Mesothelial cell of epicardium (in vitro differentiated cells): ENCODE results near the gene KLLN. TPM values are rescaled to one million over a fixed set of nuclear protein-coding genes. Genes with fewer than 3 reads are reported as not detected.
"Not testable (repeated sequence)": the region's sequence is repeated elsewhere in the genome, so short reads cannot be mapped to it uniquely, and the experiment has no call there.

Experiments used
- DNase-seq, 2 experiments: peaks; one replicate each; pipeline ENCODE4 v3.0.0; 2021; ENCODE audit warnings: low spot score in 2 of 2; ENCODE audit not compliant: unreplicated experiment in 2 of 2
- H3K27ac Mint-ChIP-seq: 2 replicates; pipeline ENCODE4 v1.8.0; 2021; ENCODE audit warnings: mixed read lengths
- H3K27me3 Mint-ChIP-seq: 2 replicates; pipeline ENCODE4 v1.8.0; 2021; ENCODE audit warnings: low read depth, mixed read lengths
- H3K36me3 Mint-ChIP-seq: 2 replicates; pipeline ENCODE4 v1.8.0; 2021; ENCODE audit warnings: mixed read lengths
- H3K4me1 Mint-ChIP-seq: 2 replicates; pipeline ENCODE4 v1.8.0; 2021; ENCODE audit warnings: mixed read lengths
- H3K4me3 Mint-ChIP-seq: 2 replicates; pipeline ENCODE4 v1.8.0; 2021; ENCODE audit warnings: mild to moderate bottlenecking, moderate library complexity, mixed read lengths
- H3K9me3 Mint-ChIP-seq: 2 replicates; pipeline ENCODE4 v1.8.0; 2021; ENCODE audit warnings: mixed read lengths
- total RNA-seq: library from RNA; stranded (reverse); gene quantifications from 3 replicates; pipeline ENCODE4 v1.2.1, GENCODE V29; 2021
- TF ChIP-seq, protein P1 (sequence below): fragments of 200-600 bp; sonication (generic); IDR thresholded peaks from one replicate; pipeline ENCODE4 v1.5.0; 2021; ENCODE audit warnings: antibody characterized with exemption; ENCODE audit not compliant: unreplicated experiment

KLLN gene, protein sequence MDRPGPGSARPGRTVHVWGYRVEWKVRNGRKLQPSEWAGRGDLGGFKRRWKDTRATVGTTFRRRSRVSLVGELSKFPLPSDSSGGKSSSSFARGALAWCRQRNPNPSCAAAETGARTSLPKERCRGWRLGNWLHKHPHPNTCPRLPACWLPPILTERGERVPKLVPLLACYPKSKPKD
- 1.1 to 1.2 TPM (median 1.2 TPM) in 3 replicates for total RNA-seq

DNA sequence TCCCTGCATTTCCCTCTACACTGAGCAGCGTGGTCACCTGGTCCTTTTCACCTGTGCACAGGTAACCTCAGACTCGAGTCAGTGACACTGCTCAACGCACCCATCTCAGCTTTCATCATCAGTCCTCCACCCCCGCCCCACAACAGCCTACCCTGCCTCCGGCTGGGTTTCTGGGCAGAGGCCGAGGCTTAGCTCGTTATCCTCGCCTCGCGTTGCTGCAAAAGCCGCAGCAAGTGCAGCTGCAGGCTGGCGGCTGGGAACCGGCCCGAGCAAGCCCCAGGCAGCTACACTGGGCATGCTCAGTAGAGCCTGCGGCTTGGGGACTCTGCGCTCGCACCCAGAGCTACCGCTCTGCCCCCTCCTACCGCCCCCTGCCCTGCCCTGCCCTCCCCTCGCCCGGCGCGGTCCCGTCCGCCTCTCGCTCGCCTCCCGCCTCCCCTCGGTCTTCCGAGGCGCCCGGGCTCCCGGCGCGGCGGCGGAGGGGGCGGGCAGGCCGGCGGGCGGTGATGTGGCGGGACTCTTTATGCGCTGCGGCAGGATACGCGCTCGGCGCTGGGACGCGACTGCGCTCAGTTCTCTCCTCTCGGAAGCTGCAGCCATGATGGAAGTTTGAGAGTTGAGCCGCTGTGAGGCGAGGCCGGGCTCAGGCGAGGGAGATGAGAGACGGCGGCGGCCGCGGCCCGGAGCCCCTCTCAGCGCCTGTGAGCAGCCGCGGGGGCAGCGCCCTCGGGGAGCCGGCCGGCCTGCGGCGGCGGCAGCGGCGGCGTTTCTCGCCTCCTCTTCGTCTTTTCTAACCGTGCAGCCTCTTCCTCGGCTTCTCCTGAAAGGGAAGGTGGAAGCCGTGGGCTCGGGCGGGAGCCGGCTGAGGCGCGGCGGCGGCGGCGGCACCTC lies at the start of gene KLLN, which contains the start of gene PTEN:
Gene KLLN, minus strand, starts transcription at position 481 of the 891 bp plus-strand sequence. CDS start 1,046 bp downstream, outside the sequence.
Gene PTEN, plus strand, starts transcription at position 573 of the 891 bp plus-strand sequence. CDS start 845 bp downstream, outside the sequence.
- peaks cover 39% of the 10 kb centered on the region for H3K4me1 Mint-ChIP-seq
- DNase-seq: peak; percentile 80 to 91
- H3K36me3 Mint-ChIP-seq: no peaks in the 10 kb centered on the region
- peak within 1 kb of the TSS; percentile 91 for H3K4me3 Mint-ChIP-seq
- no peaks in the 10 kb centered on the region for H3K9me3 Mint-ChIP-seq
- peak within 1 kb of the TSS; percentile 96 for H3K27ac Mint-ChIP-seq
- no peaks in the 10 kb centered on the region for H3K27me3 Mint-ChIP-seq
- TF ChIP-seq, protein P1, sequence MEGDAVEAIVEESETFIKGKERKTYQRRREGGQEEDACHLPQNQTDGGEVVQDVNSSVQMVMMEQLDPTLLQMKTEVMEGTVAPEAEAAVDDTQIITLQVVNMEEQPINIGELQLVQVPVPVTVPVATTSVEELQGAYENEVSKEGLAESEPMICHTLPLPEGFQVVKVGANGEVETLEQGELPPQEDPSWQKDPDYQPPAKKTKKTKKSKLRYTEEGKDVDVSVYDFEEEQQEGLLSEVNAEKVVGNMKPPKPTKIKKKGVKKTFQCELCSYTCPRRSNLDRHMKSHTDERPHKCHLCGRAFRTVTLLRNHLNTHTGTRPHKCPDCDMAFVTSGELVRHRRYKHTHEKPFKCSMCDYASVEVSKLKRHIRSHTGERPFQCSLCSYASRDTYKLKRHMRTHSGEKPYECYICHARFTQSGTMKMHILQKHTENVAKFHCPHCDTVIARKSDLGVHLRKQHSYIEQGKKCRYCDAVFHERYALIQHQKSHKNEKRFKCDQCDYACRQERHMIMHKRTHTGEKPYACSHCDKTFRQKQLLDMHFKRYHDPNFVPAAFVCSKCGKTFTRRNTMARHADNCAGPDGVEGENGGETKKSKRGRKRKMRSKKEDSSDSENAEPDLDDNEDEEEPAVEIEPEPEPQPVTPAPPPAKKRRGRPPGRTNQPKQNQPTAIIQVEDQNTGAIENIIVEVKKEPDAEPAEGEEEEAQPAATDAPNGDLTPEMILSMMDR: no peak

DNA sequence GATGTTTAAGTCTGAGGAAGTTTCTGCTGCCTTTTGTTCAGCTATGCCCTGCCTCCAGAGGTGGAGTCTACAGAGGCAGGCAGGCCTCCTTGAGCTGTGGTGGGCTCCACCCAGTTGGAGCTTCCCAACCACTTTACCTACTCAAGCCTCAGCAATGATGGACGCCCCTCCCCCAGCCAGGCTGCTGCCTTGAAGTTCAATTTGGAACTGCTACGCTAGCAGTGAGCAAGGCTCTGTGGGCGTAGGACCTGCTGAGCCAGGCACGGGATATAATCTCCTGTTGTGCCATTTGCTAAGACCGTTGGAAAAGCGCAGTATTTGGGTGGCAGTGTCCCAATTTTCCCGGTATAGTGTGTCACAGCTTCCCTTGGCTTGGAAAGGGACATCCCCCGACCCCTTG lies 40.1 kb upstream of the KLLN start:
- not testable (repeated sequence) for H3K4me1 Mint-ChIP-seq, H3K27ac Mint-ChIP-seq, H3K27me3 Mint-ChIP-seq, DNase-seq, H3K4me3 Mint-ChIP-seq
- H3K9me3 Mint-ChIP-seq: peaks cover 46% of the 10 kb centered on the region
- peaks cover 83% of the 10 kb centered on the region for H3K36me3 Mint-ChIP-seq

DNA sequence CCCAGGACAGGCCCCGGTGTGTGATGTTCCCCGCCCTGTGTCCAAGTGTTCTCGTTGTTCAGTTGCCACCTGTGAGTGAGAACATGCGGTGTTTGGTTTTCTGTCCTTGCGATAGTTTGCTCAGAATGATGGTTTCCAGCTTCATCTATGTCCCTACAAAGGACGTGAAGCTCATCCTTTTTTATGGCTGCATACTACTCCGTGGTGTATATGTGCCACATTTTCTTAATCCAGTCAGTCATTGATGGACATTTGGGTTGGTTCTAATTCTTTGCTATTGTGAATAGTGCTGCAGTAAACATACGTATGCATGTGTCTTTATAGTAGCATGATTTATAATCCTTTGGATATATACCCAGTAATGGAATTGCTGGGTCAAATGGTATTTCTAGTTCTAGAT lies 34.6 kb upstream of the KLLN start:
- H3K9me3 Mint-ChIP-seq: peaks cover 34% of the 10 kb centered on the region
- H3K36me3 Mint-ChIP-seq: peaks cover 67% of the 10 kb centered on the region
- H3K4me1 Mint-ChIP-seq, H3K27me3 Mint-ChIP-seq, H3K27ac Mint-ChIP-seq, DNase-seq, H3K4me3 Mint-ChIP-seq: not testable (repeated sequence)

DNA sequence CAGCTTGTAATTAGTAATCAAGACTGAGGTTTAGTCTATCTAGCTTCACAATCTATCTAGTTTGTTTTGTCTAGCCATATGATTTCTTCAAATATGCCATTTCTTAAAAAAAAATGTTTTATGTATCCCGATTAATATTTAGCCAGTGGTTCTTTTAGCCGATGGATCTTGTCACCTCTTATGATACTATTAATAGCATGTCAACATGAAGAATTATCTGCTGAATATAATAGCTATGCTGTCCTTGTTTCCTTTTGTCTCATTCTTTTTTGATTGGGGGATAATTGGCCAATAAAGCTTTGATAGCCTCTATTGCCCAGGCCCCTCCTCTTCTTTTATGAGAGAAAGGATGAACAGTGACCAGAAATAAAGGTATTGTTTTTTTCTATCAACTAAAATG lies 32.9 kb upstream of the KLLN start:
- H3K4me1 Mint-ChIP-seq: peaks cover 2% of the 10 kb centered on the region
- H3K9me3 Mint-ChIP-seq: peaks cover 21% of the 10 kb centered on the region
- H3K27ac Mint-ChIP-seq: no peak overlapping the region
- no peak for DNase-seq
- TF ChIP-seq, protein P1: no peak
- no peaks in the 10 kb centered on the region for H3K27me3 Mint-ChIP-seq
- H3K4me3 Mint-ChIP-seq: no peak overlapping the region
- H3K36me3 Mint-ChIP-seq: peaks cover 52% of the 10 kb centered on the region

DNA sequence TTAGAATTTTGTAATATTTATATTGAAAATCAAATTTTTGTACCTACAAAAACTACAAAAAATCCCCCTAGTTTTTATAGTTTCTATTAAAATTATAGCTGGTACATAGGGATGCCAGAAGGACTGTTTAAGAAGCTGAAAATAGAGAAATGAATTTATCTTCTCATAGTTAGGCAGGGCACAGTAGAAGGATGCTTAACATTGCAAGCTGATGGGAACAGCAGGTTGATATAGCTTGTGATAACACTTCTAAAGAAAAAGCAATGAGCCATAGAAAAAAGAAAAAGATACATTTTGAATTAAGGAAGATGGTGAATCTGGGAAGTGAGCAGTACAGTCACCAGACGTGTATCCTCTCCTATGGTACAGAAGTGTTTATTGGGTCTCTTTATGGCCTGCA lies 32.1 kb upstream of the KLLN start:
- Mint-ChIP-seq H3K9me3 (peaks cover 14% of the 10 kb centered on the region), H3K27me3 (no peaks in the 10 kb centered on the region), H3K27ac (peak overlapping the region; percentile 8), H3K36me3 (peaks cover 44% of the 10 kb centered on the region), H3K4me1 (peaks cover 2% of the 10 kb centered on the region), H3K4me3 (no peak overlapping the region)
- no peak for DNase-seq
- TF ChIP-seq, protein P1: no peak

DNA sequence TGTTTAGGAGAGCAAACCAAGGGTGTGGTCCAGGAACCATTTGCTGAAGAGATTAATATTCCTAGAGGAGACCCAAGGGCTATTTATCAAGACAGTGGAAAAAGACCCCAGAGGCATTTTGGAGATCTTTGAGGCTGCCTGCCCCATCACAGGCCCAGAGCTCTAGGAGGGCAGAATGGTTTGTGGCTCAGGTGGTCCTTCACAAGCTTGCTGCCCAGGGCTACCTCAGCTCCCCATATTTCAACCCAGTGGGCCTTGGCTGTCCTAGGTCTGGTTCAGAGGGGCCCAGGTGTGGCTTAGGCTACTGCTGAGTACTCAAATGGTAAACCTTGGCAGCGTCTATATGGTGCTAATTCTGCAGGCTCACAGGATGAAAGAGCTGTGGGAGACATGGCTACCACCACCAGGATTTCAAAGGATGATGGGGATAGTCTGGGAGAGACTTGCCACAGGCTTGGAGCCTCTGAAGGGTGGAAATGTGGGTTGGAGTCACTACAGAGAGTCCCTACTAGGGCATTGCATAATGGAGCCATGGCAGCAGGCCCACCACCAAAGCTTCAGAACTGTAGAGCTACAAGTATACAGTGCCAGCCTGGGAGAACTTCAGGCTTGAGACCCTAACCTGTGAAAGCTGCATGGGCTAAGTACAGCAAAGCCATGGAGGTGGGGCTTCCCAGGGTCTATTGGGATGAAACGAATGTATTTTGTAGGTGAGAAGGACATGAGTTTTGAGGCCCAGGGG lies 24.4 kb upstream of the KLLN start:
- H3K4me1 Mint-ChIP-seq: no peaks in the 10 kb centered on the region
- no peaks in the 10 kb centered on the region for H3K27me3 Mint-ChIP-seq
- H3K27ac Mint-ChIP-seq: no peak overlapping the region
- peaks cover 32% of the 10 kb centered on the region for H3K36me3 Mint-ChIP-seq
- TF ChIP-seq, protein P1: no peak
- DNase-seq: no peak
- H3K9me3 Mint-ChIP-seq: peaks cover 17% of the 10 kb centered on the region
- no peak overlapping the region for H3K4me3 Mint-ChIP-seq
